Measurements from ENCODE around the gene GPSM1. TPM values are rescaled to one million over a fixed set of nuclear protein-coding genes. Genes with fewer than 3 reads are reported as not detected.

The GPSM1 gene
- polyA plus RNA-seq, 4 donors, result 1.1 to 40.9 (median 2.9) TPM

- Histone ChIP-seq H3K27ac (ENCODE audit: low read depth in 1 of 3, low read length in 2 of 3) (no peak overlapping the region), H3K9me3 (ENCODE audit: control insufficient read depth in 2 of 2, insufficient read depth in 1 of 2, low read depth in 1 of 2, low read length in 1 of 2) (no peaks in the 10 kb centered on the region), H3K36me3 (ENCODE audit: control insufficient read depth in 3 of 3, insufficient read depth in 2 of 3, low read depth in 1 of 3, low read length in 3 of 3) (no peaks in the 10 kb centered on the region), H3K4me1 (ENCODE audit: control insufficient read depth in 3 of 3, insufficient read depth in 2 of 3, low read depth in 1 of 3, low read length in 2 of 3) (peaks cover 0 to 10% (median 0%) of the 10 kb centered on the region in 3 donors), H3K4me3 (ENCODE audit: low read depth in 1 of 3, low read length in 3 of 3) (no peak overlapping the region), H3K27me3 (ENCODE audit: control insufficient read depth in 3 of 3, insufficient read depth in 3 of 3, low read length in 3 of 3) (no peaks in the 10 kb centered on the region)
- 73 to 81% (median 77%) methylated on average over 17 to 18 of the region's 18 CpGs for WGBS, 3 donors
- FAIRE-seq (no peak), DNase-seq (no peak)
Observed at GRCh38 chr9:136299116-136299515, 28.2 kb upstream of the GPSM1 start.

- no peak for FAIRE-seq
- no peaks in the 10 kb centered on the region for H3K9me3 ChIP-seq (ENCODE audit: control insufficient read depth in 2 of 2, insufficient read depth in 1 of 2, low read depth in 1 of 2, low read length in 1 of 2)
Observed at GRCh38 chr9:136299541-136299940, 27.8 kb upstream of the GPSM1 start.

GRCh38 chr9:136300016-136300545 lies 27.3 kb upstream of the GPSM1 start:
- Histone ChIP-seq H3K4me3 (ENCODE audit: low read depth in 1 of 3, low read length in 3 of 3) (no peak overlapping the region), H3K27me3 (ENCODE audit: control insufficient read depth in 3 of 3, insufficient read depth in 3 of 3, low read length in 3 of 3) (no peaks in the 10 kb centered on the region), H3K9me3 (ENCODE audit: control insufficient read depth in 2 of 2, insufficient read depth in 1 of 2, low read depth in 1 of 2, low read length in 1 of 2) (no peaks in the 10 kb centered on the region), H3K36me3 (ENCODE audit: control insufficient read depth in 3 of 3, insufficient read depth in 2 of 3, low read depth in 1 of 3, low read length in 3 of 3) (no peaks in the 10 kb centered on the region), H3K4me1 (ENCODE audit: control insufficient read depth in 3 of 3, insufficient read depth in 2 of 3, low read depth in 1 of 3, low read length in 2 of 3) (peaks cover 0 to 10% (median 0%) of the 10 kb centered on the region in 3 donors), H3K27ac (ENCODE audit: low read depth in 1 of 3, low read length in 2 of 3) (no peak overlapping the region)
- DNase-seq, result no peak
- 86 to 90% (median 90%) methylated on average over 14 of the region's 14 CpGs for WGBS, 3 donors
- FAIRE-seq, result no peak

More at GRCh38 chr9:136299541-136299940, 27.8 kb upstream of the GPSM1 start:
- Histone ChIP-seq H3K27ac (ENCODE audit: low read depth in 1 of 3, low read length in 2 of 3) (no peak overlapping the region), H3K4me1 (ENCODE audit: control insufficient read depth in 3 of 3, insufficient read depth in 2 of 3, low read depth in 1 of 3, low read length in 2 of 3) (peaks cover 0 to 10% (median 0%) of the 10 kb centered on the region in 3 donors), H3K27me3 (ENCODE audit: control insufficient read depth in 3 of 3, insufficient read depth in 3 of 3, low read length in 3 of 3) (no peaks in the 10 kb centered on the region), H3K4me3 (ENCODE audit: low read depth in 1 of 3, low read length in 3 of 3) (no peak overlapping the region), H3K36me3 (ENCODE audit: control insufficient read depth in 3 of 3, insufficient read depth in 2 of 3, low read depth in 1 of 3, low read length in 3 of 3) (no peaks in the 10 kb centered on the region)
- WGBS, 3 donors, result 47 to 51% (median 50%) methylated on average over 7 of the region's 7 CpGs
- DNase-seq, result no peak

- no peaks in the 10 kb centered on the region for H3K36me3 ChIP-seq (ENCODE audit: control insufficient read depth in 3 of 3, insufficient read depth in 2 of 3, low read depth in 1 of 3, low read length in 3 of 3)
- no peaks in the 10 kb centered on the region for H3K27me3 ChIP-seq (ENCODE audit: control insufficient read depth in 3 of 3, insufficient read depth in 3 of 3, low read length in 3 of 3)
- H3K4me3 ChIP-seq (ENCODE audit: low read depth in 1 of 3, low read length in 3 of 3), result no peak overlapping the region
- WGBS, 3 donors, result 87 to 92% (median 90%) methylated on average over 13 of the region's 13 CpGs
- DNase-seq (no peak), FAIRE-seq (no peak)
- H3K9me3 ChIP-seq (ENCODE audit: control insufficient read depth in 2 of 2, insufficient read depth in 1 of 2, low read depth in 1 of 2, low read length in 1 of 2), result no peaks in the 10 kb centered on the region
- no peak overlapping the region for H3K27ac ChIP-seq (ENCODE audit: low read depth in 1 of 3, low read length in 2 of 3)
- peaks cover 0 to 10% (median 0%) of the 10 kb centered on the region in 3 donors for H3K4me1 ChIP-seq (ENCODE audit: control insufficient read depth in 3 of 3, insufficient read depth in 2 of 3, low read depth in 1 of 3, low read length in 2 of 3)
Observed at GRCh38 chr9:136300866-136301265, 26.5 kb upstream of the GPSM1 start.

GRCh38 chr9:136302527-136302926 lies 24.8 kb upstream of the GPSM1 start:
- FAIRE-seq (no peak), DNase-seq (no peak)
- H3K36me3 ChIP-seq (ENCODE audit: control insufficient read depth in 3 of 3, insufficient read depth in 2 of 3, low read depth in 1 of 3, low read length in 3 of 3), result no peaks in the 10 kb centered on the region
- WGBS, 3 donors, result 82 to 88% (median 87%) methylated on average over 11 to 12 of the region's 12 CpGs
- H3K27me3 ChIP-seq (ENCODE audit: control insufficient read depth in 3 of 3, insufficient read depth in 3 of 3, low read length in 3 of 3), result no peaks in the 10 kb centered on the region
- no peaks in the 10 kb centered on the region for H3K9me3 ChIP-seq (ENCODE audit: control insufficient read depth in 2 of 2, insufficient read depth in 1 of 2, low read depth in 1 of 2, low read length in 1 of 2)
- H3K4me1 ChIP-seq (ENCODE audit: control insufficient read depth in 3 of 3, insufficient read depth in 2 of 3, low read depth in 1 of 3, low read length in 2 of 3), result no peaks in the 10 kb centered on the region
- no peak overlapping the region for H3K27ac ChIP-seq (ENCODE audit: low read depth in 1 of 3, low read length in 2 of 3)
- no peak overlapping the region for H3K4me3 ChIP-seq (ENCODE audit: low read depth in 1 of 3, low read length in 3 of 3)

- H3K27ac ChIP-seq (ENCODE audit: low read depth in 1 of 3, low read length in 2 of 3), result no peak overlapping the region
- H3K36me3 ChIP-seq (ENCODE audit: control insufficient read depth in 3 of 3, insufficient read depth in 2 of 3, low read depth in 1 of 3, low read length in 3 of 3), result no peaks in the 10 kb centered on the region
- H3K4me1 ChIP-seq (ENCODE audit: control insufficient read depth in 3 of 3, insufficient read depth in 2 of 3, low read depth in 1 of 3, low read length in 2 of 3), result no peaks in the 10 kb centered on the region
- 63 to 82% (median 69%) methylated on average over 31 to 34 of the region's 34 CpGs for WGBS, 3 donors
- FAIRE-seq, result no peak
- H3K4me3 ChIP-seq (ENCODE audit: low read depth in 1 of 3, low read length in 3 of 3), result no peak overlapping the region
- DNase-seq, result no peak
- H3K27me3 ChIP-seq (ENCODE audit: control insufficient read depth in 3 of 3, insufficient read depth in 3 of 3, low read length in 3 of 3), result no peaks in the 10 kb centered on the region
- no peaks in the 10 kb centered on the region for H3K9me3 ChIP-seq (ENCODE audit: control insufficient read depth in 2 of 2, insufficient read depth in 1 of 2, low read depth in 1 of 2, low read length in 1 of 2)
Observed at GRCh38 chr9:136303066-136303824, 24.1 kb upstream of the GPSM1 start.

- WGBS, 3 donors, result 55 to 75% (median 56%) methylated on average over 17 to 22 of the region's 22 CpGs
- no peak within 1 kb of the TSS for H3K4me3 ChIP-seq (ENCODE audit: low read depth in 1 of 3, low read length in 3 of 3)
- H3K27ac ChIP-seq (ENCODE audit: low read depth in 1 of 3, low read length in 2 of 3), result no peak within 1 kb of the TSS
- H3K27me3 ChIP-seq (ENCODE audit: control insufficient read depth in 3 of 3, insufficient read depth in 3 of 3, low read length in 3 of 3), result no peaks in the 10 kb centered on the region
- H3K4me1 ChIP-seq (ENCODE audit: control insufficient read depth in 3 of 3, insufficient read depth in 2 of 3, low read depth in 1 of 3, low read length in 2 of 3), result no peaks in the 10 kb centered on the region
- H3K36me3 ChIP-seq (ENCODE audit: control insufficient read depth in 3 of 3, insufficient read depth in 2 of 3, low read depth in 1 of 3, low read length in 3 of 3), result no peaks in the 10 kb centered on the region
- no peak for FAIRE-seq
- peak in 1 of 2 donors; percentile 28 for DNase-seq
- H3K9me3 ChIP-seq (ENCODE audit: control insufficient read depth in 2 of 2, insufficient read depth in 1 of 2, low read depth in 1 of 2, low read length in 1 of 2), result no peaks in the 10 kb centered on the region
Observed at GRCh38 chr9:136303825-136304416, 23.4 kb upstream of the GPSM1 start, which contains the start of gene CCDC187. Gene CCDC187 (minus strand): TSS chr9:136304094. CDS start chr9:136303830, 264 bp downstream.

GRCh38 chr9:136304456-136304855 lies 22.9 kb upstream of the GPSM1 start:
- Histone ChIP-seq H3K4me1 (ENCODE audit: control insufficient read depth in 3 of 3, insufficient read depth in 2 of 3, low read depth in 1 of 3, low read length in 2 of 3) (no peaks in the 10 kb centered on the region), H3K4me3 (ENCODE audit: low read depth in 1 of 3, low read length in 3 of 3) (no peak overlapping the region), H3K36me3 (ENCODE audit: control insufficient read depth in 3 of 3, insufficient read depth in 2 of 3, low read depth in 1 of 3, low read length in 3 of 3) (no peaks in the 10 kb centered on the region), H3K27ac (ENCODE audit: low read depth in 1 of 3, low read length in 2 of 3) (no peak overlapping the region), H3K9me3 (ENCODE audit: control insufficient read depth in 2 of 2, insufficient read depth in 1 of 2, low read depth in 1 of 2, low read length in 1 of 2) (no peaks in the 10 kb centered on the region), H3K27me3 (ENCODE audit: control insufficient read depth in 3 of 3, insufficient read depth in 3 of 3, low read length in 3 of 3) (no peaks in the 10 kb centered on the region)
- no peak for FAIRE-seq
- WGBS, 3 donors, result 82 to 84% (median 82%) methylated on average over 10 of the region's 10 CpGs
- no peak for DNase-seq
